ENCODE results near the gene FOXA1. TPM values are rescaled to one million over a fixed set of nuclear protein-coding genes. Genes with fewer than 3 reads are reported as not detected.

FOXA1 gene
- total and polyA plus RNA-seq, 2 of the 8 experiments (the other 6 are each of a cell fraction or from before 2014, with no cell fraction given): 0.08 to 0.20 TPM

DNA sequence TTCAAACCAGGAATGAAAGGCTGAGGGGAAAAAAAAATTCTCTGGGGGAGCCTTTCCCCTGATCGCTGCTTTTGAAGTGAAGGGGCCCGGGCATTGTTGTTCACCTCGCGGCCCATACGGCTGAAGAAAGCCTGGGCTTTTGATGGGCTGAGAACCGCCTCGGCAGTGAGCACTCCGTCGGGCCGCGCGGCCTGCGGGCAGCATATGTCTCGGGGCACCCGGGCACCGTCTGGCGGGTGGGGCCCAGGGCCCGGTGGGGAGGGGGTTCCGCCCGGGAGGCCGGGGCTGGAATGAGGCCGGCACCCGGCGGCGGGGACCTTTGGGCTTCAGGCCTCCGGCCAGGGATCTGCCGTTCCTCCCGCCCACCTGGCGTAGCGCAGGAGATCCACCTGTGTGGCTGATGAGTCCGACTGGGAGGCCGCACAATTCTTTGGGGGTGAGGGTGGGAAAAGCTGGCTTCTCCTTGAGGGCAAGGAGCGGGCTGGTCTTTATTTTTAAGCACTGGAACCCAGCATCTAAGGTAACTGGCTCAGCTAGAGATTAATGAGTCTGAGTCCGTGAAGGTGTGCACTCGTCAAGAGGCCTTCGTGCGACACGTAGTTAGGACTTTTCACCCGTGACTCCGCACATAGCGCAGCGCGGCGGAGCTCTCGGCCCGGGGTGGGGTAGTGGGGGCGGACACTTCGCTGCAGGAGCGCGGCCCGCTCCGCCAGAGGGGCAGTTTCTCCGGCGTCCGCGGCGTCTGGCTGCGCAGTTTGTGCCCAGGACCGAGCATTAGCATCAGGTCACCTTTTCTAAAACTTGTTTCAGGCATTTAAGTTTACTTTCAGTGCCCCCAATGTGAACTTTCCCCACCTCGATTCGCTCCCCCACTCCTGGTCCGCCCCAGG, 10.6 kb downstream of the FOXA1 start:
- no peak overlapping the region for H4K8ac ChIP-seq (ENCODE audit: extremely low read depth, insufficient read depth, low read length)
- DNase-seq (ENCODE audit: low read depth in 1 of 2, low spot score in 2 of 2) (peak in 1 of 2 experiments; percentile 67), FAIRE-seq (no peak)
- no peak overlapping the region for H3K4ac ChIP-seq (replicated peaks; ENCODE audit: insufficient read length, low read depth, low read length)
- H3K56ac ChIP-seq (replicated peaks; ENCODE audit: insufficient read length, low read depth, low read length): no peak overlapping the region
- H3K27ac ChIP-seq (ENCODE audit: low read depth, low read length): no peak overlapping the region
- peak; percentile 97 for TF ChIP-seq SUZ12 (IDR thresholded peaks at IDR 0.05; ENCODE audit: low read length)
- no peak for TF ChIP-seq GTF2F1 (IDR thresholded peaks at IDR 0.05; ENCODE audit: borderline replicate concordance, low read depth, low read length)
- no peak for TF ChIP-seq JUND (IDR thresholded peaks at IDR 0.05; ENCODE audit: low read length)
- peak; percentile 64; the same call in 1 of the 2 replicates for TF ChIP-seq CBX8 (IDR thresholded peaks at IDR 0.05; ENCODE audit: borderline replicate concordance, low read depth, low read length)
- peak; percentile 96 for TF ChIP-seq EZH2 (IDR thresholded peaks at IDR 0.05; ENCODE audit: low read depth, low read length, severe bottlenecking)
- TF ChIP-seq HDAC6 (IDR thresholded peaks at IDR 0.05; ENCODE audit: low read depth, low read length): no peak
- peak; percentile 78 for TF ChIP-seq RNF2 (IDR thresholded peaks at IDR 0.05; ENCODE audit: borderline replicate concordance, low read depth, low read length, missing control alignments, poor library complexity, severe bottlenecking)
- peaks cover 10% of the 10 kb centered on the region; the same call in 1 of the 2 replicates for H3K23me2 ChIP-seq (ENCODE audit: low read depth, low read length)
- no peaks in the 10 kb centered on the region for H3K9me3 ChIP-seq (ENCODE audit: insufficient read depth in 2 of 2, low read depth in 1 of 2, low read length in 1 of 2)
- H2AK5ac ChIP-seq (ENCODE audit: low read depth, low read length): no peak overlapping the region
- H3K14ac ChIP-seq (ENCODE audit: insufficient read length): no peak overlapping the region
- no peaks in the 10 kb centered on the region for H3K79me1 ChIP-seq (ENCODE audit: low read depth, low read length)
- peaks cover 9 to 14% of the 10 kb centered on the region in 2 experiments for H4K20me1 ChIP-seq (replicated peaks in 1 of 2; ENCODE audit: control insufficient read depth in 1 of 2, insufficient read depth in 2 of 2, low read length in 2 of 2)
- H3K23ac ChIP-seq (ENCODE audit: insufficient read length): no peak overlapping the region
- H3K27me3 ChIP-seq (replicated peaks in 1 of 4; ENCODE audit: control insufficient read depth in 3 of 4, extremely low read depth in 1 of 4, insufficient read depth in 3 of 4, low read length in 3 of 4): peaks cover 51 to 97% (median 78%) of the 10 kb centered on the region in 4 experiments
- WGBS, 2 experiments (ENCODE audit: extremely low coverage in 1 of 2, insufficient coverage in 1 of 2, insufficient read length in 1 of 2, insufficient replicate concordance in 2 of 2, low coverage in 1 of 2, low lambda C conversion rate in 2 of 2, missing lambda C conversion rate in 1 of 2): 2% methylated on average over 31 of the region's 62 CpGs; no CpG with 5 or more reads in 1 of the 2 experiments
- no peak overlapping the region for H4K5ac ChIP-seq (ENCODE audit: insufficient read length, low read depth, low read length)
- CTCF ChIA-PET (ENCODE audit: partially characterized antibody): interaction anchor here (0.8 to 5.1 kb wide), 4 partner anchors 8 to 917 kb away, joined by 3 to 62 read pairs (median 4); partner anchors contain the start of genes FOXA1 and TTC6
- peak overlapping the region; percentile 68 to 71 for H3K4me2 ChIP-seq (ENCODE audit: insufficient read depth in 1 of 2, low read depth in 2 of 2, low read length in 2 of 2)
- H3K79me2 ChIP-seq (ENCODE audit: control insufficient read depth in 1 of 2, insufficient read depth in 2 of 2, low read length in 2 of 2): no peaks in the 10 kb centered on the region
- H3K9ac ChIP-seq (replicated peaks in 1 of 4; ENCODE audit: extremely low read depth in 1 of 4, low read depth in 3 of 4, low read length in 3 of 4): no peak overlapping the region
- H2BK20ac ChIP-seq (ENCODE audit: low read length): no peak overlapping the region
- H2AFZ ChIP-seq (ENCODE audit: low read length): no peak overlapping the region
- no peak overlapping the region for H4K91ac ChIP-seq (replicated peaks; ENCODE audit: insufficient read length, low read length)
- H3K4me3 ChIP-seq (ENCODE audit: extremely low read depth in 1 of 4, insufficient read depth in 2 of 4, low read depth in 3 of 4, low read length in 4 of 4): peak overlapping the region in 2 of 4 experiments; percentile 19 to 56; a peak in 4 of 8 replicates
- H2BK5ac ChIP-seq (ENCODE audit: low read depth, low read length): no peak overlapping the region
- POLR2A ChIA-PET (ENCODE audit: partially characterized antibody): interaction anchor here (0.9 to 1.7 kb wide), 3 partner anchors 13 to 918 kb away, joined by 3 to 4 read pairs (median 3); no protein-coding TSS in a partner anchor
- H2BK15ac ChIP-seq (ENCODE audit: low read length): no peak overlapping the region
- H3K4me1 ChIP-seq (replicated peaks in 1 of 4; ENCODE audit: control insufficient read depth in 3 of 4, insufficient read depth in 4 of 4, low read length in 3 of 4): peaks cover 7 to 36% (median 13%) of the 10 kb centered on the region in 4 experiments
- no peaks in the 10 kb centered on the region; a peak in 1 of 8 replicates for H3K36me3 ChIP-seq (ENCODE audit: control insufficient read depth in 2 of 4, insufficient read depth in 4 of 4, low read length in 3 of 4)
- H2BK12ac ChIP-seq (ENCODE audit: low read depth, low read length): 0 out of 2 replicates have a peak overlapping the region, but pooled peaks have one; percentile 60
- no peak overlapping the region for H2BK120ac ChIP-seq (replicated peaks; ENCODE audit: low read depth, low read length)
- H3K18ac ChIP-seq (ENCODE audit: extremely low read depth, low read length): no peak overlapping the region
